Coronary artery (tissue), 2 donors: ENCODE results near the gene PLA2G2C.

Experiments
- DNase-seq: peaks from one replicate; pipeline ENCODE4 v3.0.0-alpha.2; 2017; ENCODE audit warnings: low spot score
- H3K27ac ChIP-seq, 2 donors: fragments of 200-600 bp; sonication (generic); one replicate each; pipeline ENCODE4 v1.5.1; 2016 to 2019
- H3K4me3 ChIP-seq: fragments of 200-600 bp; sonication (generic); 2 replicates; pipeline ENCODE4 v1.5.1; 2016; ENCODE audit warnings: mild to moderate bottlenecking, moderate library complexity
- TF ChIP-seq, protein P1 (sequence below): fragments of 200-600 bp; sonication (generic); IDR thresholded peaks from one replicate; pipeline ENCODE4 v1.5.1; 2019; ENCODE audit warnings: antibody characterized with exemption

Gene PLA2G2C

DNA sequence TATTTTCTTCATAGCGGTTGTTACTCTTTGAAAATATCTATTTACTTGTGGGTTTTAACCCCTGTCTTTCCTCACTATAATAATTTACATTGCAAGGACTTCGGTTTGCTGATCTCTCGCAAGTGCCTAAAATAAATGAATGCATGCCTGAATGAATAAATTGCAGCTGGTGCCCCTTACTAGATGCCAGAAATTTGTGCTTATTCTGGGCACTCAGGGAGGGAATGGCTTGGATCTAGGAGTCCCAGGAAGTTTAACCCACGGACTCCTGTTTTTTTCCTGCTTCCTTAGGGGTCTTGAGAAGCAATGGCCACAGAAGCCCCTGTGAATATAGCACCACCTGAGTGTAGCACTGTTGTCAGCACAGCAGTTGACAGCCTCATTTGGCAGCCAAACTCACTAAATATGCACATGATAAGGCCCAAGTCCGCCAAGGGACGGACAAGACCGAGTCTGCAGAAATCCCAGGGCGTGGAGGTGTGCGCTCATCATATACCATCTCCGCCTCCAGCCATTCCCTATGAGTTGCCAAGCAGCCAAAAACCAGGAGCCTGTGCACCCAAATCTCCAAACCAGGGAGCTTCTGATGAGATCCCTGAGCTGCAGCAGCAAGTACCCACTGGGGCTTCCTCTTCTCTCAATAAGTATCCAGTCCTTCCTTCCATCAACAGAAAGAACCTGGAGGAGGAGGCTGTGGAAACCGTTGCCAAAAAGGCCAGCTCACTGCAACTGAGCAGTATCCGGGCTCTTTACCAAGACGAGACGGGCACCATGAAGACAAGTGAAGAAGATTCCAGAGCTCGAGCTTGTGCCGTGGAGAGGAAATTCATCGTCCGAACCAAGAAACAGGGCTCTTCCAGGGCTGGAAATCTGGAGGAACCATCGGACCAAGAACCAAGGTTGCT lies 4.2 kb upstream of the PLA2G2C start:
- no peak overlapping the region for H3K27ac ChIP-seq
- no peak for DNase-seq
- TF ChIP-seq, protein P1, sequence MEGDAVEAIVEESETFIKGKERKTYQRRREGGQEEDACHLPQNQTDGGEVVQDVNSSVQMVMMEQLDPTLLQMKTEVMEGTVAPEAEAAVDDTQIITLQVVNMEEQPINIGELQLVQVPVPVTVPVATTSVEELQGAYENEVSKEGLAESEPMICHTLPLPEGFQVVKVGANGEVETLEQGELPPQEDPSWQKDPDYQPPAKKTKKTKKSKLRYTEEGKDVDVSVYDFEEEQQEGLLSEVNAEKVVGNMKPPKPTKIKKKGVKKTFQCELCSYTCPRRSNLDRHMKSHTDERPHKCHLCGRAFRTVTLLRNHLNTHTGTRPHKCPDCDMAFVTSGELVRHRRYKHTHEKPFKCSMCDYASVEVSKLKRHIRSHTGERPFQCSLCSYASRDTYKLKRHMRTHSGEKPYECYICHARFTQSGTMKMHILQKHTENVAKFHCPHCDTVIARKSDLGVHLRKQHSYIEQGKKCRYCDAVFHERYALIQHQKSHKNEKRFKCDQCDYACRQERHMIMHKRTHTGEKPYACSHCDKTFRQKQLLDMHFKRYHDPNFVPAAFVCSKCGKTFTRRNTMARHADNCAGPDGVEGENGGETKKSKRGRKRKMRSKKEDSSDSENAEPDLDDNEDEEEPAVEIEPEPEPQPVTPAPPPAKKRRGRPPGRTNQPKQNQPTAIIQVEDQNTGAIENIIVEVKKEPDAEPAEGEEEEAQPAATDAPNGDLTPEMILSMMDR: no peak
- no peak overlapping the region for H3K4me3 ChIP-seq

DNA sequence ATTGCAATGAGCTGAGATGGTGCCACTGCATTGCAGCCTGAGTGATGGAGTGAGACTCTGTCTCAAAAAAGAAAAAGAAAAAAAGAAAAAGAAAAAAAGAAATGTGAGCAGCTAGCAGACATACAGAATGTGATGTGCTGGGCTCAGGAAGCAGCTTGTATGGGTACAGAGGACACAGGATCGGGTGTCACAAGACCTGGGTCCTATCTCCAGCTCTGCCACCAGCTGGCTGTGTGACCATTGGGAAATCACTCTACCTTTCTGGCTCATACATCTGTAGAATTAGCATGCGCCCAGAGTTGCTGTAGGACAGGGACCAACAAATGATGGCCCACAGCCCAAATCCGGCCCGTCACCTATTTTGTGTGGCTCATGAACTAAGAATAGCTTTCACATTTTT lies 3.3 kb upstream of the PLA2G2C start:
- Histone ChIP-seq H3K27ac (no peak overlapping the region), H3K4me3 (no peak overlapping the region)
- no peak for DNase-seq
- TF ChIP-seq, protein P1: no peak

DNA sequence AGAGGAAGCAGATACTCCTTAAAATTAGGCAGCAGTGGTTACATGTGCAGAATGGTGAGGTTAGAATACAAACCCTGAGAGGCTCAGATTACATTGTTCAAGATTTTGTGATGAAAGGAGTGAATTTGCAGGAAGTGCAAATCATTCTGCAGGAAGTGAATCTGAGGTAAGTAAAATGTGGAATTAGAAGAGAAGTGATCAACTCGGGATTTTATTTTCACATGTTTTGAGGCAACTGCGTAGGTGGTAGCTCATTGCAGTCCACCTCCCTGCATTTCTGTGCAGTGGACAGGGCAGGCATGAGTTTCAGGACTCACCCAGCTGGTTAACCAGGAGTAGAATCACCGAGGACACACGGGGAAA lies 2.1 kb upstream of the PLA2G2C start:
- DNase-seq: no peak
- TF ChIP-seq, protein P1: no peak
- Histone ChIP-seq H3K27ac (no peak overlapping the region), H3K4me3 (no peak overlapping the region)

DNA sequence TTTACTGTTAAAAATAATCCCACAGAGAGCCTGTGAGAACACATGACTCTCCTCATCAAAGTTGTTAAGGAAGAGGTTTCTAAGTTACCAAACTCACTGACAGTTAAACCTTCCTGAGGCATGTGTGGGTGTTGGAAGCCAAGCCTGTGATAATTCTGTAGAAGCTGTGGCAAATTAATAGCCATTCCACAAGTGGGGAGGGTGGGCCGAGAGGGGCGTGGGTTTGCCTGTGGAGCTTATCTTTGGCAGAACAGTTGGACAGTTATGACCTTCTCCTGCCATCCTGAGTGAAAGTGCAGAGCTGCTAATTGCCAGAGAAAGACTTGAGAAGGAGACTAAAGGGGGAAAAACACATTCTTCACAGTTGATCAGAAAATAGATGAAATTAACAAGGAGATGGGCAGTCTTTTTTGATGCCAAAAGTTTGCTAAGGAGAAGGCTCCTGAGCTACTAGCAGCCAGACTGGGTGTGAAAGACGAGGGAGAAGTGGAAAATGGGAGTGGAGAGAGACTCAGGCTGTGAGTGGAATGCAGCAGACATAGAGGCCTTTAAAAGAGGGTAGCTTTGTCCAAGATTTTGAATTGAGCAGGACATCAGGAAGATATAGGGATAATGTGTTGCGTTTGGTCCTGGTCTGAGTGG lies 1.6 kb upstream of the PLA2G2C start:
- no peak overlapping the region for H3K4me3 ChIP-seq
- no peak for DNase-seq
- no peak overlapping the region for H3K27ac ChIP-seq
- TF ChIP-seq, protein P1: no peak

DNA sequence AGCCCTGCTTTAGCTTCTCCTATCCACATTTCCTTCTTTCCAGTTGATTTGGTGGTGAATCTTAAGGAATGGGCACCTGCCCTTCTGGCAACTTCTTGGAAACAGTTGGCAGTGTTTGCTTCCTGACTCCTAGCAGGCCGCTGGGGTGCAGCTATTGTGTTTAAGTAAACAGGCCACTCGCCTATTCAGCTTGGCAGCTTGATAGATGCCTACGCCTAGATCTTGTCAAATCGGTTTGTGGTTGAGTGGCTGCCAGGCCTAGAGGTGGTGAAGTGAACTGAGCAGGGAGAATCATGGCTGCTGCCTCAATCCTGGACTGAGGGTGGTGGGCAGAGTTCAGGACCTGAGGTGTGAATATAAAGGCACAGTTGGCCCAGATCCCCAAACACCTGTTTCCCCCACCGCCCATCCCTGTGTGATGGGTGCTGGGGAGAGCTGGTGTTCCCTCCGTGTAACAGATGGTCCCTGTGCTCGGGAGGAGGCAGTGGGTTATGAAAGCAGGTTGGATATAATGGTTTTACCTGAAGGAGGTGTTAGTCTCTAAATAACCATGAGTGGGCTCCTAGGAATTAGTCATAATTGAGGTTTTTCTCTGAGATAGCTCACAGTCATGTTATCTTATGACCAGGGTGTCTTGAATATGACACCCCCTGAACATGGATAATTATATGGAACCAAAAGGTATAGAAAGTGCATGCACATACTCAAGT lies 940 bp upstream of the PLA2G2C start:
- Histone ChIP-seq H3K4me3 (no peak overlapping the region), H3K27ac (no peak overlapping the region)
- DNase-seq: no peak
- TF ChIP-seq, protein P1: no peak

DNA sequence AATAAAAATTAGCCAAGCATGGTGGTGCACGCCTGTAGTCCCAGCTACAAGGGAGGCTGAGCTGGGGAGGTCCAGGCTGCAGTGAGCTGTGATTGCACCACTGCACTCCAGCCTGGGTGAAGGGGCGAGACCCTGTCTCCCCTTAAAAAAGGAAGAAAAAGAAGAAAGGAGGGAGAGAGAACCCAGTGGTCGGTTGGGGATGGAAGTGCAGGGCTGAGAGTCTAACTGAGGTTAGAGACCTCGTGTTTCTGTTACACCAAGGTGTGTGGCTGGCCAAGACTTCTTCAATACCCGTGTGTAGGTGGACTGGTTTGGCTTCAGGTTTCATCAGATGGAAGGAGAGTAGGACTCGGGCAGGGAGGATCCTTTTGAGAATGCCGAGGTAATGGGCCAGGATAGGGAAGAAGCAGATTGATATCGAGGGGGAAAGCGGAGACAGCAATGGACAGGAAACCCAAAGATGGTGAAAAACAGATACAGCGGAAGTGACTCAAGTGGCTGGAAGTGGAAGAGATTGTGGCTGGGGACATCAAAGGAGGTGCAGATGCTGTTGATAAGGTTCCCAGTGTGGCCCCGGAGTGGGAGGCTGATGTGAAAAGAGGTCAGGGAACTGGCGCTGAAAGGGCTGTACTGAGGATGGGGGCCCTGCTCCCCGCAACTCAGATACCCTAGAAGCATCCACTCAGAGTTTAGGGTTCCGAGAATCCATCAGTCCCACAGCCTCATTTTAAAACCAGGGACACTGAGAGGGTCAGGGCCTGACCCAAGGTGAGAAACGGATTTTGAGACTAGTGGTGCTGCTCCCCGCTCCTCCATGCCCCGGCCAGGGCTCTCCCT lies 1.1 kb downstream of the PLA2G2C start:
- TF ChIP-seq, protein P1: no peak
- peak overlapping the region; percentile 63 for H3K4me3 ChIP-seq
- no peak for DNase-seq
- no peak overlapping the region for H3K27ac ChIP-seq
